ENCODE results near the gene CAPN1.
"Not testable (repeated sequence)": the region's sequence is repeated elsewhere in the genome, so short reads cannot be mapped to it uniquely, and the experiment has no call there.

The CAPN1 gene

DNA sequence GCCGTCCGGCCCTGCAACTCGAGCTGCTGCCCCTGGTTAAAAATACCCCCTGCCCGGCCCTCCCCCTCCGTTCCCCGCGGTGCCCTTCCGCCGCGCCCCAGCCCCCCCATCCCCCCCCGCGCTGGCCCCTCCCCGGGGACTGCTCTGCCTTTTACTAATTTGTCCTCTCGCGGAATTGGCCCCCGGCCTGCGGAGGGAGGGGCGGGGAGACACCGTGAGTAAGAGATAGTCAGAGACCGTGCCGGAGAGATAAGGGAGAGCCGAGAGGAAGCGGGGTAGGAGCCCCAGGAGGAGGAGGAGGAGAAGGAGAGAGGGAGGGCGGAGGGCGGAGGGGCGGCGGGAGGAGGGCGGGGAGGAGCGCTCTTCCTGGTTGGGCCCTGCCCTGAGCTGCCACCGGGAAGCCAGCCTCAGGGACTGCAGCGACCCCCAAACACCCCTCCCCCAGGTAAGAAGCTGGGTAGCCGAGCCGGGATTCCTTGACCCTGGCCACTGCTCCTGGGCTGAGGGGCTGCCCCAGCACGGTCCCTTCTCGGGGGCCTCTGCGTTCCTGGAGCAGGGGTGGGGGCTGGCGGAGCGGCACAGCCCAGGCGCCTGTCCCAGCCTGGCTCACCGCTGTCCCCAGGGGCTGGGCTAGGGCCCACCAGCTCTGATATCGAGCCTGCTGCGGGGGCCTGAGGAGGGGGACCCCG, at the start of gene CAPN1:
Gene CAPN1 (plus strand): TSS at position 360 of the 689 bp plus-strand sequence. CDS start 774 bp downstream, outside the sequence.
- FAIRE-seq: no peak

DNA sequence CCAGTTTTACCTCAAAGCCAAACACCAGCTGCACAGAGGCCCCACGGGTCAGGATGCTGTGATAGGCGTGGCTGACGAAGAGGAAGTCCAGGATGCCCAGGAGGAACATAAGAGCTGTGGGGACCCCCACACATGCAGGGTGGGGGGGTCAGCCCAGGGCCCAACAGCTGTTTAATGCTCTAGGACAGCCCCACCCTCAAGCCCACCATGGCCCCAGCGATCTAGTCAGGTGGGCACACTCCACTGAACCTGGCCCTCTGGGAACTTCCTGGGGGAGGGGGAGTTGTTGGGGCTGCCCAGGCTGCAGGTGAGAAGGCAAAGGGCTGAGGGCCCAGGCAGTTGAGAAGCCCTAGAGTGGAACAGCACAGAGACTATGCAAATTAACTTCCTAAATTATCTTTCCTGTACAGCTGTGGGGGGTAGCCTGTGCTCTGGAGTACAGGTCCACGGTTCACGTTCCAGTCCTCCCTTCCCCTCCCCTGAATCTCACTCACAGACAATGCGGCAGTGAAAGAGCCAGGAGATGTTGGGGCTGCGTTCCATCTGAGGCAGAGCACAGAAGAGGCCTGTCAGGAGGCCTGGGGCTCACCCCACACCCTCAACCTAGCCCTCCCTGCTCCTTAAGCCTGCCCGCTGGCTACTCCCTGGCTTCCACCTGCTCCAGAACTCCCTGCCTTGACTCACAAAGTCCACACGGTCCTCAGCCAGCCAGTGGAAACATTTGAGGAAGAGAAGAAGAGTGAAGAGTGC, 49.3 kb upstream of the CAPN1 start:
- no peak for FAIRE-seq

GRCh38 chr11:65132988-65133700, 48.6 kb upstream of the CAPN1 start:
- no peak for FAIRE-seq

DNA sequence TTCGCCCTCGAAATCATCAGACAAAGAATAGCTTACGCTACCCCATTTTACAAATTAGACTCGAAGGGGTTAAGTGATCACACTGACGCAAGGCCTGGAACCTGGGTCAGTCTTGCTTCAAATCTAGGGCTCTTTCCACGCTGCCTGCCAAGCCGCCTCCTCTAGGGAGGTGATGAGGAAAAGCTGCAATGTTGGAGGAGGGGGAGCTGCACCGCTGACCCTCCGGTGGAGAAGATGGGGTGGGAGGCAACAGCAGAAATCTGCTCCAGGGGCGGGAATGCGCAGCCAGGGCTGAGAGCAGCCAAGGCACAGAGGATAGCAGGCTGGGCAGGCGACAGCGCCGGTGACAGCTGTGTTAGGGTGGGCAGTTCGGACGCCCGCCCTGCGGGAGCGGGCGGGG, 48.0 kb upstream of the CAPN1 start:
- FAIRE-seq: no peak

DNA sequence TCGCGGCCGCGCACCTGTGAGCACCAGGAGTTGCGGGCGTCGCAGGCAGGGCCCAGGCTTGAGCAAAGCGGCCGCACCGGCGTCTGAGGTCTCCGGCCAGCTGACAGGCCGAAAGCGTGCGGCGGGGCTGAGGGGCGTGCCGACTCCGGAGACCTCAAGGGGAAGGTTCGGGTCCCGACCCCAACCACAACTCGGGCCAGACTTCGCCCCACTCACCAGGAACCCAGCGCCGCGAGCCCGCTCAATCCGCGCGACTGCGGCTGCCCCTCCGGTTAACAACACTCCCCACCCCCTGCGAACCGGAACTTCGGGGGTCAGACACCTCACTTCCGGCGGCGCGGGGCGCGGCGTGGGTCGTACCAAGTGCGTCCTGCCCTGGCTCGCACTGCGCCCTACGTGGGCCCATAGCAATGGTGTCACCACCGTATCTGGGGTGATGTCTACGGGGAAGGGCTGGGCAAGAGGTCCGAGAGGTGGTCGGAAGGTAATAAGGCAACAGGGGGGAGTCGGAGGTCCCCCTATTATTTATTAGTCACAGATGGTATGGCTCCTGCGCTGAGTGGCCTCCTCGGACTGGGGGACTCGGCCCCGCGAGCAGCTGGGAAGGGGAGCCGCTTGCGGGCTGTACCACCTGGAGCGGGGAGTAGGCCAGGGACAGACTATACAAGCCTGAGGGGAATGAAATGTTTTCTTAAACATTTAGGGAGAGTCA, 47.3 kb upstream of the CAPN1 start, which contains the start of gene SYVN1:
Gene SYVN1 (minus strand): TSS at position 280 of the 712 bp plus-strand sequence. CDS start 918 bp downstream, outside the sequence.
- no peak for FAIRE-seq

- FAIRE-seq: peak; percentile 88
Measured at GRCh38 chr11:65134952-65135632, 46.6 kb upstream of the CAPN1 start.

DNA sequence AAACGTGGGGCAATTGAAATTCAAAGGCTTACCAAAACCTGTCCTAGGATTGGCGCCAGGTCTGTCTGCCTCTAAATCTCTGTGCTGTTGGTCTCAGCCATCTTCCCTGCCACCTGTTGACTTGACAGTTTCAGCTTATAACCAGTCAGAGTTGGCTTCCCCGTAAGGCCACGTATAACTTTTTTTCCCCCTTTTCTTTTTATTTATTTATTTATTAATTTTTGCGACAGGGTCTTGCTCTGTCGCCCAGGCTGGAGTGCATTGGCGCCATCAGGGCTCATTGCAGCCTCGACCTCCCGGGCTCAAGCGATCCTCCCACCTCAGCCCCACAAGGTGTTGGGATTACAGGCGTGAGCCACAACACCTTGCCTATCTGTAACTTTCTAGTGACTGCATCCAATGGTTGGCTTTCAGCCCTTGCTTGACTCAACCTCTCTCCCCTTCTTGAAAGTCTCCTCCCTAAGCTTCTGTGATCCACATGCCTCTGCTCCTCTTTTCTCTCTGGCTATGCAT, 46.0 kb upstream of the CAPN1 start:
- no peak for FAIRE-seq

- no peak for FAIRE-seq
Measured at GRCh38 chr11:65136515-65137096, 45.1 kb upstream of the CAPN1 start.

DNA sequence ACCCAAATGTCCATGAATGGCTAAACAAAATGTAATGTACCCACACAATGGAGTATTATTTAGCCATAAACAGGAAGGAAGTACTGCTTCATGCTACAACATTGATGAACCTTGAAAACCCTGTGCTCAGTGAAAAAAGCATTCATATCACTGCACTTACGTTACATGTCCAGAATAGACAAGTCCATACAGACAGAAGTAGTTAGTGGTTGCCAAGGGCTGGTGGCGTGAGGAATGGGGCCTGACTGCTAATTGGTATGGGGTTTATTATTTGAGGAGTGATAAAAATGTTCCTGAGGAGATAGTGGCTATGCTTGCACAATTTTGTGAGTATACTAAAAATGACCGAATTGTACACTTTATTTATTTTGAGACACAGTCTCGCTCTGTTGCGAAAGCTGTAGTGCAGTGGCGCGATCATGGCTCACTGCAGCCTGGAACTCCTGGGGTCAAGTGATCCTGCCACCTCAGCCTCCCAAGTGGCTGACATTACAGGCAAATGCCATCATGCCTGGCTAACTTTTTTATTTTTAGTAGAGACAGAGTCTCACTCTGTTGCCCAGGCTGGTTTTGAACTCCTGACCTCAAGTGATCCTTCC, 39.7 kb upstream of the CAPN1 start:
- FAIRE-seq: no peak

DNA sequence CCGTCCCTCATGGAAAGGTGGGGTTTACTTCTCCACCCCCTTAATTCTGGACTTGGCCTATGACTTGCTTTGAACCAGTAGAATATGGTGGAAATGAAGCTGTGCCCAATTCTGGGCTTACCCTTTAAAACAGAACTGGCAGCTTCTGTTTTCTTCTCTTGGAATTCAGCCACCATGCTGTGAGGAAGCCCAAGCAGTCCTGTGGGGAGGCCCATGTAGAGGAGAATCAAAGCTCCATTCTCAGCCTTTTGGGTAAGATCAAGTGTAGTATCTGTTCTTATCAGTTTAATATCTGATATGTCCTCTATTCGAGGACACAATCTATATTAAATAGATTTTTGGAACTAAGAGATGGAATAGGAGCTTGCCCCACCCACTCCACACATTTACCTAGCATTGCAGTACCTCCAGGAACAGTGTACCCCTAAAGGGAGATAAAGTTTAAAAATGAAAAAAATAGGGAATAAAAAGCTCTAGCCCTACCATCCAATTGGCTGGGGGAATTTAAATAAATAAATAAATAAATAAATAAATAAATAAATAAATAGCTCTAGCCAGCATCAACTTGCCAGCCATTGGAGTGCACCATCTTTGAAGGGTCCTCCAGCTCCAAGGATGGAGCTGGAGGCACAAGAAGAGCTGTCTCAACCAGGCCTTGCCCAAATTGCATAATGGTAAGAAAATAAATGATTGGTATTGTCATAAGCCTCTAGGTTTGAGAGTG, 34.2 kb upstream of the CAPN1 start:
- FAIRE-seq: no peak

- no peak for FAIRE-seq
Measured at GRCh38 chr11:65148657-65149056, 33.1 kb upstream of the CAPN1 start.

- FAIRE-seq: not testable (repeated sequence)
Measured at GRCh38 chr11:65150131-65150508, 31.6 kb upstream of the CAPN1 start.

DNA sequence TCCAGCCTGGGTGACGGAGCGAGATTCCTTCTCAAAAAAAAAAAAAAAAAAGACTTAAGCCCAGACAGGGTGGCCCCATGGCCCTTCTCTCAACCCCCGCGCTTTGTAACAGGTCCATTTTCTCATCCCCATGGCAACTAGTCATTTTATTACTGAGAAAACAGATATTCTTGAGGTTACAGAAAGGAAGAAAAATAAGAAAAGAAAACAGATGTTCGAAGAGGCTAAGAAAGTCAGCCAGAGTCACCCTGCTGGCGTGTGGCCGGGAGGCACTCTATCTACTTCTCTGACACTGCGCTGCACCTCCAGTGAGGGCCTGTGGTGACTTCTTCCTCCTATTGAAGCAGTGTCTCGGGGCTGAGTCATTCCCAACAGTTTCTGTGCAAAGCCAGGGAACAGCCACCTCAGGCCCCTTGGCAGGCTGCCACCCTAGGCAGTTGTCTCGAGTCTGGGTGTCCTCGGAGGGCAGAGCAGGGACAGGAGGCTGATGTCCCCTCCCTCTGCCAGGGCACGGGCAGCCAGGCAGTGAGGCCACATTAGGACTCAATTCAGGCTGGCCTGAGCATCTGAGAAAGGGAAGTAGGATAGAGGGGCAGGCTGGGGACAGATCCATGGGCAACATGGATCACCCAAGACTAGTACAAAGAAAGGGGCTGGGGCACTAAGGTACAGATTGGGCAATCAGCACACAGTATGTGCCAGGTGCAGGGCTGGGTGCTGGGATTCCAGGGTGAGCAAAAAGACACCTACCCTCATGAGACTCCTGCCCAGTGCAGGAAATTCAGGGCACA, 31.0 kb upstream of the CAPN1 start:
- FAIRE-seq: peak; percentile 23

DNA sequence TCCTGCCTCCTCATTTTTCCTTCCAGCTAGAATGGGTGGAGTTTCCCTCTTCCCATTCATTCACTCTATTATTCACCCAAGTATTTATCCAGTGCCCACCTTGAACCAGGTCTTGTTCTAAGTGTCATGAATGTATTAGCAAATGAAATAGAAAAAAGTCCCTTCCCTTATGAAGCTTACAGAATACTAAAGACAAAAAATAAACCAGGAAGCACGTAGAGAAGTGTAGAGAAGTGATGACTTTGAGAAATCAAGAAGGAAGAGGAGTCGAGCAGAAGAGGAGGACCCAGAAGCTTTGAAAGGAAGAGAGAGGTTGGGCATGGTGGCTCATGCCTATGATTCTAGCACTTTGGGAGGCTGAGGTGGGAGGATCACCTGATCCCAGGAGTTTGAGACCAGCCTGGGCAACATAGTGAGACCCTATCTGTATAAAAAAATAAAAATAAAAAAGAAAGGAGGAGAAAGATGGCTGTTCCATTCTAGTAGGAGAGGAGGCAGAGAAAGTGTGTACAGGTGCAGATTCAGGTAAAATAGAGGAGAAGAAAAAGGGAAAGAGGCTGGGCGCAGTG, 30.3 kb upstream of the CAPN1 start:
- FAIRE-seq: no peak

DNA sequence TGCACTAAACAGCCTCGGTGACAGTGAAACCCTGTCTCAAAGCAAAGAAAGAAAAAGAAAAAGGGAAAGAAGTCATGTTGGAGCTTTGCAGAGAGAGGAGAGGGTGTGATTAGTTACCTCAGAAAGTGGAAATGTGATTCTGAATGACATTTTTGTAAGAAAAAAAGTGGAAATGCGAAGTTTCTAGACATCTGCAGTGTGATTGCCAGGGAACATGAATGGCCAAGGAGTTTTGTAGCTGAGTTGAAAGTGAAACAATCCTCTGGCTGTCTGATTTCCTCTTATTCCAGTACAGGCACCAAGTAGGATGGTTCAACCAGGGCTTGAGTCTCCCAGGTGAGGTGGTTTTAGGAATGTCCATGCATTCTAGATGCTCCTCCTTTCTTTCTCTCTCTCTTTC, 29.6 kb upstream of the CAPN1 start:
- FAIRE-seq: no peak

GRCh38 chr11:65156256-65156655, 25.5 kb upstream of the CAPN1 start:
- no peak for FAIRE-seq

DNA sequence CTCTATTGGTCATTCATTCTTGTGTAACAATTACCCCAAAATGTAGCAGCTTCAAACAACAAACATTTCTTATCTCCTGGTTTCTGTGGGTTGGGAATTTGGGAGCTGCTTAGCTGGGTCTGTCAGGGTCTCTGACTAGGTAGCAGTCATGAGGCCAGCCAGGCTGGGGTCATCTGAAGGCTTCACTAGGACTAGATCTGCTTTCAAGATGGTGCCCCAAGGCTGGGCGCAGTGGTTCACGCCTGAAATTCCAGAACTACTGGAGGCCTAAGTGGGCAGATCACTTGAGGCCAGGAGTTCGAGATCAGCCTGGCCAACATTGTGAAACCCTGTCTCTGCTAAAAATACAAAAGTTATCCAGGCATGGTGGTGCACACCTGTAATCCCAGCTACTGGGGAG, 24.8 kb upstream of the CAPN1 start:
- FAIRE-seq: no peak

DNA sequence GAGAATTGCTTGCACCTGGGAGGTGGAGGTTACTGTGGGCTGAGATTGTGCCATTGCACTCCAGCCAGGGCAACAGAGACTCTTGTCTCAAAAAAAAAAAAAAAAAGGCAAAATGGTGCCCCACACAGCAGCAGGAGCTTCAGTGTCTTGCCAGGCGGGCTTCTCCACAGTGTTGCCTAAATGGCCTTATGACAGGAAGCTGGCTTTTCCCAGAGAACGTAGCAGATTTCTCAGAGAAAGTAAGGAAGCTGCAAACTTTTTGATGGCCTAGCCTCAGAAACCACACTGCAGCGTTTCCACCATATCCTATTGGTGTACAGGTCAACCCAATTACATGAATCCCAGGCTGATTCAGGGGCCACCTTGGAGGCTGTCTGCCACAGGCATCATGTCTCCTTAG, 24.4 kb upstream of the CAPN1 start:
- no peak for FAIRE-seq

GRCh38 chr11:65159012-65159411, 22.7 kb upstream of the CAPN1 start:
- FAIRE-seq: no peak

Measured in endometrium (tissue), 2 donors.